KMS-11 (cell line): ENCODE data around the gene CARD6.
A peak's percentile ranks its signal among the peaks of the same experiment; 100 is the strongest.

ENCODE experiments used
- H2AFZ ChIP-seq: fragments of 200-600 bp; sonication (generic); 2 replicates; pipeline ENCODE4 v1.6.1; 2016; ENCODE audit warnings: antibody characterized with exemption, mixed run types, low read depth
- H3K27ac ChIP-seq: fragments of 200-600 bp; sonication (generic); 2 replicates; pipeline ENCODE4 v1.6.1; 2016; ENCODE audit warnings: mild to moderate bottlenecking, mixed run types
- H3K27me3 ChIP-seq: fragments of 200-600 bp; sonication (generic); 2 replicates; pipeline ENCODE4 v1.6.1; 2017; ENCODE audit warnings: mild to moderate bottlenecking, low read depth, mixed run types, moderate library complexity; ENCODE audit not compliant: insufficient read depth
- H3K36me3 ChIP-seq: fragments of 200-600 bp; sonication (generic); 2 replicates; pipeline ENCODE4 v1.6.1; 2017; ENCODE audit warnings: mild to moderate bottlenecking, mixed run types; ENCODE audit not compliant: insufficient read depth
- H3K4me1 ChIP-seq: fragments of 200-600 bp; sonication (generic); 2 replicates; pipeline ENCODE4 v1.6.1; 2016; ENCODE audit warnings: mild to moderate bottlenecking, low read depth, mixed run types; ENCODE audit not compliant: poor library complexity, severe bottlenecking
- H3K4me2 ChIP-seq: fragments of 200-600 bp; sonication (generic); 2 replicates; pipeline ENCODE4 v1.7.0; 2016; ENCODE audit warnings: mild to moderate bottlenecking, mixed run types
- H3K4me3 ChIP-seq: fragments of 200-600 bp; sonication (generic); IDR thresholded peaks from 2 replicates; pipeline ENCODE4 v1.6.1; 2017; ENCODE audit warnings: low read depth, low read length, mixed read lengths; ENCODE audit not compliant: insufficient read depth
- H3K79me2 ChIP-seq: fragments of 200-600 bp; sonication (generic); 2 replicates; pipeline ENCODE4 v1.6.1; 2016; ENCODE audit warnings: low read depth, mixed run types; ENCODE audit not compliant: insufficient read depth
- H3K9ac ChIP-seq: fragments of 200-600 bp; sonication (generic); 2 replicates; pipeline ENCODE4 v1.6.1; 2016; ENCODE audit warnings: mild to moderate bottlenecking, mixed run types
- H4K20me1 ChIP-seq: fragments of 200-600 bp; sonication (generic); 2 replicates; pipeline ENCODE4 v1.6.1; 2016; ENCODE audit warnings: mild to moderate bottlenecking, mixed run types; ENCODE audit not compliant: insufficient read depth
- TF ChIP-seq, protein P1 (sequence below): fragments of 200-600 bp; sonication (generic); conservative IDR thresholded peaks from 2 replicates; pipeline ENCODE4 v1.6.1; 2017; ENCODE audit warnings: low read depth, mild to moderate bottlenecking, antibody characterized with exemption, low read length, moderate library complexity, mixed read lengths

The CARD6 gene

DNA sequence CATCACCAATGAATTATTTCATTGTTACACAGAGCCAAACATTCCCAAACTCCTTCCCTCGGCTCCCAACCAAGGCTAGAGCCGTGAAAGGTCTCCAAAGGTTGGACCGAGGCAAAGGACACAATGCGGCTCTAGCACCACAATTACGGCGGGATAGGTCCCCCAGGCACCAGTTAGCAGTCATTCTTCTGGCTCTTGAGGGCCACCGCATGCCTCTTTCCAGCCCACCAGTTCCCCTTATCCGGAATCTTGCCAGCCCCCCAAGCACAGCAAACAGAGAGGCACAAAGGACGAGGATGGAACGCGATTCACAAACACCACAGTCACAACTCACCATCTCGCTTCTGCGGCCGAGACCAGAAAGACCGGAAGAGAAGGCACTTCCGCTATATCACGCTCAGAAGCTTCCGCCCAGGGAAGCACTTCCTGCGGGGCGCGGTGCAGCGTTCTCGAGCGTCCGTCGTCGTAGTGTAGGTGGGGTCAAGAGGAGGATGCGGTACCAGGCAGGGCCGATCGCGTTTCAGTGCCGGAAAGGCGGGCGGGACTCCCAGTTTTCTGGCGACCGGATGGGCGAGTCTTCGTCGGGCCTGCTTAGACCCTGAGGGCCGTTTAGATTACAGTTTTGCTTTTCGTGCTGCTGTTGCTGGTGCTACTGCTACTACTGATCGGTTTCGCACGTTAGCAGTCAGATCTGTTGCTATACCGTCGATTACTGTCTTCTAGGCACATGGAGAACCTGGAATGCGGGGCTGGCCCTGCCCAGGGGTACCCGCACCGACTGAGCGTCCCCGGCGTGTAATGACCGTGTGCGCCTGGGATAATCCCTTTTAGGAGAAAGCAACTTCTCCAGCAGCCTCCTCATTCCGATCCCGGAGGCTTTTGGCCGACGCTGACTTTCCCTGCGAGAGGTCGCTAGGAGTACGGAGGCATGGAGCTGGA is 6.0 kb upstream of the CARD6 start, which contains the start of gene RPL37:
RPL37 (minus strand) TSS at position 374 of the 939 bp plus-strand sequence; CDS start at position 337, 37 bp downstream.
- Histone ChIP-seq H3K79me2 (peaks cover 42% of the 10 kb centered on the region), H4K20me1 (peaks cover 26% of the 10 kb centered on the region), H3K4me3 (no peak within 1 kb of the TSS), H3K27ac (peak within 1 kb of the TSS; percentile 96), H3K36me3 (peaks cover 38% of the 10 kb centered on the region), H3K9ac (peak within 1 kb of the TSS; percentile 100), H3K4me1 (peaks cover 38% of the 10 kb centered on the region), H3K27me3 (no peaks in the 10 kb centered on the region), H3K4me2 (peak within 1 kb of the TSS; percentile 97), H2AFZ (peak within 1 kb of the TSS; percentile 86)
- TF ChIP-seq, protein P1, sequence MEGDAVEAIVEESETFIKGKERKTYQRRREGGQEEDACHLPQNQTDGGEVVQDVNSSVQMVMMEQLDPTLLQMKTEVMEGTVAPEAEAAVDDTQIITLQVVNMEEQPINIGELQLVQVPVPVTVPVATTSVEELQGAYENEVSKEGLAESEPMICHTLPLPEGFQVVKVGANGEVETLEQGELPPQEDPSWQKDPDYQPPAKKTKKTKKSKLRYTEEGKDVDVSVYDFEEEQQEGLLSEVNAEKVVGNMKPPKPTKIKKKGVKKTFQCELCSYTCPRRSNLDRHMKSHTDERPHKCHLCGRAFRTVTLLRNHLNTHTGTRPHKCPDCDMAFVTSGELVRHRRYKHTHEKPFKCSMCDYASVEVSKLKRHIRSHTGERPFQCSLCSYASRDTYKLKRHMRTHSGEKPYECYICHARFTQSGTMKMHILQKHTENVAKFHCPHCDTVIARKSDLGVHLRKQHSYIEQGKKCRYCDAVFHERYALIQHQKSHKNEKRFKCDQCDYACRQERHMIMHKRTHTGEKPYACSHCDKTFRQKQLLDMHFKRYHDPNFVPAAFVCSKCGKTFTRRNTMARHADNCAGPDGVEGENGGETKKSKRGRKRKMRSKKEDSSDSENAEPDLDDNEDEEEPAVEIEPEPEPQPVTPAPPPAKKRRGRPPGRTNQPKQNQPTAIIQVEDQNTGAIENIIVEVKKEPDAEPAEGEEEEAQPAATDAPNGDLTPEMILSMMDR, result no peak

DNA sequence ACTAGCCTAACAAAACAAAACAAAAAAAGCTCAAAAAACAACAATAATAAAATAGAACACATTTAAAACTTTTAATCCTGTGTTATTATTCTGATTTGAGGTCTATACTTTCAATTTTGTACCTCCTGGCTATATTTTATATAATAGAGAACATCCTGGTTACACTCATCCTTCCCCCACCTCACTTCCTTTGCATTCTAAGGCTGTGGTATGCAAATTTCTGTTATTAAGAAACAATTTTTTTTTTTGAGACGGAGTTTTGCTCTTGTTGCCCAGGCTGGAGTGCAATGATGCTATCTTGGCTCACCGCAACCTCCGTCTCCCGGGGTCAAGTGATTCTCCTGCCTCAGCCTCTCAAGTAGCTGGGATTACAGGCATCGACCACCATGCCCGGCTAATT is 3.1 kb upstream of the CARD6 start:
- H3K36me3 ChIP-seq, result peaks cover 17% of the 10 kb centered on the region
- no peak overlapping the region for H3K4me2 ChIP-seq
- H3K79me2 ChIP-seq, result peaks cover 20% of the 10 kb centered on the region
- H2AFZ ChIP-seq, result no peak overlapping the region
- H3K4me3 ChIP-seq, result no peak overlapping the region
- H3K4me1 ChIP-seq, result peaks cover 17% of the 10 kb centered on the region
- TF ChIP-seq, protein P1, result no peak
- no peak overlapping the region for H3K9ac ChIP-seq
- H3K27me3 ChIP-seq, result no peaks in the 10 kb centered on the region
- H3K27ac ChIP-seq, result no peak overlapping the region
- peaks cover 7% of the 10 kb centered on the region for H4K20me1 ChIP-seq

DNA sequence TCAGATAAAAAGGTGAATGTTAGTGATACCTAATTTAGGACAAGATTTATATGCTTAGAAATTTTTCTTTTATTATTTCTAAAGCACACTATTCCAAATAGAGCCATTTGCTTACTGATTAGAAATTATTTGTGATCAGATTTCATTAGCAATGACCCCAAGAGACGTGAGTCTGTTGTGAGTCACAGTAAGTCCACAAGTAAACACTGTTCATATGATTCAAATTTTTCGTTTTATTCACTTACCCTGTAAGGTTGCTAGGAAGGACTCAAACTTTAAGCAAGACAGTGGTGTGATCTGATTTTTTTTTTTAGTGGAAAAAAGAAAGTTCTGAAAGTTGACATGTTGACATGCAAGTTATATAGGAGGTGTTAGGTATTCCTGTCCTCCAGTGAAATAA is 1.2 kb downstream of the CARD6 start:
- H3K36me3 ChIP-seq, result no peaks in the 10 kb centered on the region
- H3K4me2 ChIP-seq, result no peak overlapping the region; the same call in 1 of the 2 replicates
- no peaks in the 10 kb centered on the region for H4K20me1 ChIP-seq
- H3K4me1 ChIP-seq, result peaks cover 5% of the 10 kb centered on the region
- no peak overlapping the region for H3K4me3 ChIP-seq
- no peak overlapping the region for H2AFZ ChIP-seq
- H3K9ac ChIP-seq, result no peak overlapping the region
- H3K79me2 ChIP-seq, result no peaks in the 10 kb centered on the region
- H3K27ac ChIP-seq, result no peak overlapping the region
- TF ChIP-seq, protein P1, result no peak
- no peaks in the 10 kb centered on the region for H3K27me3 ChIP-seq

DNA sequence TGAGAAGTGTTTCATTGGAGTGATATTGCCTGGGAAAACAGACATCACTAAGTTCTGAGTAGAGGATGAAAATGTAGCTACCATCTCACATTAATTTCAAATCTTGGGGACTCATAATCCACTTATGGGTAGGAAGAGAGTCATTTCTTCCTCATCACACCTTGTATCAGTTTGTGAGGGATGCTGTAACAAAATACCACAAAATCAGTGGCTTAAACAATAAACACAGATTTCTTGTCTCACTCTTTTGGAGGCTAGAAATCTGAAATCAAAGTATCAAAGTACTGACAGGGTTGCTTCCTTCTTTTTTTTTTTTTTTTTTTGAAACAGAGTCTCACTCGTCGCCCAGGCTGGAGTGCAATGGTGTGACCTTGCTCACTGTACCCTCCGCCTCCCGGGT is 3.4 kb downstream of the CARD6 start:
- Histone ChIP-seq H3K27ac (no peak overlapping the region), H3K36me3 (no peaks in the 10 kb centered on the region), H2AFZ (no peak overlapping the region), H4K20me1 (no peaks in the 10 kb centered on the region), H3K4me3 (no peak overlapping the region), H3K9ac (no peak overlapping the region), H3K4me2 (no peak overlapping the region), H3K27me3 (no peaks in the 10 kb centered on the region), H3K79me2 (no peaks in the 10 kb centered on the region), H3K4me1 (peaks cover 5% of the 10 kb centered on the region)
- TF ChIP-seq, protein P1, result no peak
